Smooth muscle cell (in vitro differentiated cells): ENCODE results near the gene ALG6. TPM values are rescaled to one million over a fixed set of nuclear protein-coding genes. Genes with fewer than 3 reads are reported as not detected.
A peak's percentile ranks its signal among the peaks of the same experiment; 100 is the strongest.

Source experiments
- DNase-seq: peaks from one replicate; lab custom pipeline; 2025; ENCODE audit not compliant: unreplicated experiment; lab: John Stamatoyannopoulos, UW
- H2AFZ ChIP-seq: fragments of 200-600 bp; sonication (generic); 2 replicates; pipeline ENCODE4 v1.6.0; 2016; ENCODE audit warnings: antibody characterized with exemption, low read depth, mild to moderate bottlenecking
- H3F3A ChIP-seq: fragments of 200-600 bp; sonication (generic); 2 replicates; pipeline ENCODE4 v1.6.0; 2017; ENCODE audit warnings: antibody characterized with exemption, low read depth
- H3K27ac ChIP-seq: fragments of 200-600 bp; sonication (generic); 2 replicates; pipeline ENCODE4 v1.5.1; 2016; ENCODE audit warnings: low read depth, mild to moderate bottlenecking
- H3K27me3 ChIP-seq: fragments of 200-600 bp; sonication (generic); 2 replicates; pipeline ENCODE4 v1.6.1; 2016; ENCODE audit warnings: low read depth, mild to moderate bottlenecking
- H3K36me3 ChIP-seq: fragments of 200-600 bp; sonication (generic); 2 replicates; pipeline ENCODE4 v1.5.1; 2016; ENCODE audit warnings: low read depth
- H3K4me1 ChIP-seq: fragments of 200-600 bp; sonication (generic); 2 replicates; pipeline ENCODE4 v1.5.1; 2016; ENCODE audit warnings: low read depth
- H3K4me2 ChIP-seq: fragments of 200-600 bp; sonication (generic); 2 replicates; pipeline ENCODE4 v1.6.0; 2016; ENCODE audit warnings: mild to moderate bottlenecking
- H3K4me3 ChIP-seq: fragments of 200-600 bp; sonication (generic); 2 replicates; pipeline ENCODE4 v1.5.1; 2016; ENCODE audit warnings: mild to moderate bottlenecking
- H3K79me2 ChIP-seq: fragments of 200-600 bp; sonication (generic); 2 replicates; pipeline ENCODE4 v1.6.0; 2016; ENCODE audit warnings: low read depth, mild to moderate bottlenecking
- H3K9ac ChIP-seq: fragments of 200-600 bp; sonication (generic); 2 replicates; pipeline ENCODE4 v1.6.0; 2016; ENCODE audit warnings: low read depth
- H3K9me3 ChIP-seq: fragments of 200-600 bp; sonication (generic); replicated peaks from 2 replicates; pipeline ENCODE4 v1.5.1; 2016; ENCODE audit warnings: low read depth
- H4K20me1 ChIP-seq: fragments of 200-600 bp; sonication (generic); 2 replicates; pipeline ENCODE4 v1.6.0; 2016; ENCODE audit warnings: low read depth
- CTCF ChIP-seq: fragments of 200-600 bp; sonication (generic); IDR thresholded peaks from 2 replicates; pipeline ENCODE4 v1.5.1; 2017; ENCODE audit warnings: borderline replicate concordance, mild to moderate bottlenecking, antibody characterized with exemption; ENCODE audit not compliant: insufficient read depth, poor library complexity, severe bottlenecking
- WGBS: methylation state at CpG from one replicate; pipeline ENCODE4 v1.1.7; 2016; ENCODE audit warnings: low lambda C conversion rate; 5-methylcytosine and 5-hydroxymethylcytosine counted together
- polyA plus RNA-seq: library from polyadenylated mRNA; unstranded; fragments of >200 nt; fragmentation: Nextera tagmentation; extraction: Ambion mirVana; gene quantifications from 2 replicates; pipeline ENCODE4 v1.2.1, GENCODE V29; 2016
- total RNA-seq: library from RNA; depleted of rRNA; stranded (reverse); fragments of >200 nt; gene quantifications from 2 replicates; pipeline ENCODE4 v1.2.3, GENCODE V29; 2014

ALG6 gene
- total and polyA plus RNA-seq, 2 experiments from 2014 or later: 11.9 to 20.6 TPM

DNA sequence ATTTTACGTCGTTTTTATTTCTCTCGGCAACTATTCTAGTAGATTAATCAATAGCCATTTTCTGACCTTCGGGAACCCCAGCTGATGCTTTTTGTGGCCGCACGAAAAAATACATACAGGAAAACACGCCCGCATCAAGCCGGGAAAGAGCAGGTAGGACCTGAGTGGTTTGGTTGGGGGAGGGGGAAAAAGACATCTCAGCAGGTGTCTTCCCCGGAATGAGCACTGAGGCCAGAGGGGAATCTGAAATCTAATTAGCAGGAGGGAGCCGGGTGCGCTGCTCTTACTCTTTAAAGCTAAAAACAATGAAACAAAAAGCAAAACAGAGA, 45.7 kb upstream of the ALG6 start:
- Histone ChIP-seq H3K9ac (no peak overlapping the region), H3K27ac (no peak overlapping the region), H4K20me1 (no peaks in the 10 kb centered on the region), H3K4me1 (peaks cover 18% of the 10 kb centered on the region), H3K79me2 (no peaks in the 10 kb centered on the region), H3K36me3 (no peaks in the 10 kb centered on the region), H3K27me3 (peaks cover 100% of the 10 kb centered on the region), H3K9me3 (no peaks in the 10 kb centered on the region), H3F3A (no peaks in the 10 kb centered on the region), H3K4me2 (peak overlapping the region; percentile 86), H2AFZ (no peak overlapping the region), H3K4me3 (peak overlapping the region; percentile 51)
- no peak for TF ChIP-seq CTCF
- DNase-seq: no peak
- 1% methylated on average over 12 of the region's 12 CpGs for WGBS

DNA sequence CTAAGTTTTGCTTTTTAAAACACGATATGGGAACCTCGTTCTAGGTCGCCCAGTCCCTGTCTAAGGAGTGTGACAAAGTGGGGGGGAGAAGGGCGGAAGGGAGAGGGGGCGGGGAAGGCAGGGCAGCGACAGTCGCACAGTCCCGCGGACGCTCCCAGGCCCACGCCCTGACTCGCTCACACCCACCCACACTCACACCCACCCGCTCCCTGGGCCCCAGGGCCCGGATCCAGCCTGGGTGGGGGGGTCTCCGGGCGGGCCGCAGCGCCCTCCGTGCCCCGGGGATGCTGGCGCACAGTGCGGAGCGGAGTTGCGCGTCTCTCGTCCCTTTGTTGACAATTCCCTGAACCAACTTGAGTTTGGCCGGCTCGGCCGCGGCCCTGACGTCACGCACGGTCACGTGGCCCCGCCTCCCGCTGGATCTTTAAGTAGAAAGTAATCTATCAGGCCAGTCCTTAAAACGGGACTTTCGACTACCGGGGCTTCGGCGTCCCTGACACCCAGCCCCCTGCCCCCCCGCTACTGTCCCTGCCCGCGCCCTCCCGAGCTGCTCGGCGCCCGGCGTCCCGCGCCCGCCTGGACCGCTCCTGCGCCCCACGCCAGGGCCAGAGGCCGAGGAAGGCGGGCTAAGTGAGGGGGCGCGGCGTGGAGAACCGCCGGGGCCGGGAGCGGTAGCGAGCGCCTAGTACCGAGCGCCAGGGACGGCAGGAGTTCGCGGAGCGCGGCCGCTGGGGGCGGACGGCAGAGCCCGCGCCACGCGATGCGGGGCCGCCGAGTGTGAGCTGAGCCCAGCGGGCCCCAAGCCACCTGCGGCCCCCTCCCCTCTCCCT, 45.1 kb upstream of the ALG6 start, which contains the start of gene FOXD3:
Gene FOXD3 (plus strand): TSS at position 454 of the 830 bp plus-strand sequence. CDS start 492 bp downstream, outside the sequence.
- peak within 1 kb of the TSS; percentile 75 for H2AFZ ChIP-seq
- no peak within 1 kb of the TSS for H3K27ac ChIP-seq
- H3K4me2 ChIP-seq: peak within 1 kb of the TSS; percentile 86
- H3K9me3 ChIP-seq: no peaks in the 10 kb centered on the region
- H3K4me3 ChIP-seq: peak within 1 kb of the TSS; percentile 51
- H3F3A ChIP-seq: no peaks in the 10 kb centered on the region
- H3K36me3 ChIP-seq: no peaks in the 10 kb centered on the region
- H3K27me3 ChIP-seq: peaks cover 100% of the 10 kb centered on the region
- no peak for TF ChIP-seq CTCF
- H3K9ac ChIP-seq: no peak within 1 kb of the TSS
- H3K79me2 ChIP-seq: no peaks in the 10 kb centered on the region
- 3% methylated on average over 40 of the region's 85 CpGs for WGBS
- peaks cover 16% of the 10 kb centered on the region for H3K4me1 ChIP-seq
- H4K20me1 ChIP-seq: no peaks in the 10 kb centered on the region
- DNase-seq: no peak

DNA sequence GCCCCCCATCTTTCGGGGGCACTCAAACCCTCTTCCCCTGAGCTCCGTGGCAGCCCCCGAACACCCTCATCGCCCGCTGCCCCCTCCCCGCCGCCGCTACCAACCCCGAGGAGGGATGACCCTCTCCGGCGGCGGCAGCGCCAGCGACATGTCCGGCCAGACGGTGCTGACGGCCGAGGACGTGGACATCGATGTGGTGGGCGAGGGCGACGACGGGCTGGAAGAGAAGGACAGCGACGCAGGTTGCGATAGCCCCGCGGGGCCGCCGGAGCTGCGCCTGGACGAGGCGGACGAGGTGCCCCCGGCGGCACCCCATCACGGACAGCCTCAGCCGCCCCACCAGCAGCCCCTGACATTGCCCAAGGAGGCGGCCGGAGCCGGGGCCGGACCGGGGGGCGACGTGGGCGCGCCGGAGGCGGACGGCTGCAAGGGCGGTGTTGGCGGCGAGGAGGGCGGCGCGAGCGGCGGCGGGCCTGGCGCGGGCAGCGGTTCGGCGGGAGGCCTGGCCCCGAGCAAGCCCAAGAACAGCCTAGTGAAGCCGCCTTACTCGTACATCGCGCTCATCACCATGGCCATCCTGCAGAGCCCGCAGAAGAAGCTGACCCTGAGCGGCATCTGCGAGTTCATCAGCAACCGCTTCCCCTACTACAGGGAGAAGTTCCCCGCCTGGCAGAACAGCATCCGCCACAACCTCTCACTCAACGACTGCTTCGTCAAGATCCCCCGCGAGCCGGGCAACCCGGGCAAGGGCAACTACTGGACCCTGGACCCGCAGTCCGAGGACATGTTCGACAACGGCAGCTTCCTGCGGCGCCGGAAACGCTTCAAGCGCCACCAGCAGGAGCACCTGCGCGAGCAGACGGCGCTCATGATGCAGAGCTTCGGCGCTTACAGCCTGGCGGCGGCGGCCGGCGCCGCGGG, 44.2 kb upstream of the ALG6 start:
- H3K27me3 ChIP-seq: peaks cover 100% of the 10 kb centered on the region
- no peaks in the 10 kb centered on the region for H3K9me3 ChIP-seq
- H3K27ac ChIP-seq: no peak overlapping the region
- no peaks in the 10 kb centered on the region for H3K79me2 ChIP-seq
- peak overlapping the region; percentile 86 for H3K4me2 ChIP-seq
- H3K4me3 ChIP-seq: peak overlapping the region; percentile 51
- H3F3A ChIP-seq: no peaks in the 10 kb centered on the region
- peaks cover 8% of the 10 kb centered on the region for H3K4me1 ChIP-seq
- no peaks in the 10 kb centered on the region for H3K36me3 ChIP-seq
- no peak for DNase-seq
- no peak overlapping the region for H2AFZ ChIP-seq
- no peak overlapping the region for H3K9ac ChIP-seq
- no peaks in the 10 kb centered on the region for H4K20me1 ChIP-seq
- no peak for TF ChIP-seq CTCF
- WGBS: 1% methylated on average over 94 of the region's 104 CpGs
